PC-9 (cell line): ENCODE data around the gene MLX. TPM values are rescaled to one million over a fixed set of nuclear protein-coding genes. Genes with fewer than 3 reads are reported as not detected.

Experiments
- BruUV-seq: library from RNA; stranded (reverse); fragments of 400-500 nt; replicated peaks from 2 replicates; lab custom pipeline; 2021; lab: Mats Ljungman, UMichigan
- CTCF ChIA-PET: fragments of 300-600 bp; sonication (Branson Sonifier 250); formaldehyde crosslinking; loops from one replicate; lab custom pipeline; 2022; ENCODE audit warnings: antibody characterized with exemption; lab: Charles Lee
- POLR2A ChIA-PET: fragments of 300-600 bp; sonication (Branson Sonifier 250); formaldehyde crosslinking; loops from one replicate; lab custom pipeline; 2022; ENCODE audit warnings: antibody characterized with exemption; ENCODE audit not compliant: unreplicated experiment; lab: Charles Lee
- DNase-seq, 2 experiments: peaks; one replicate each; pipeline versions ENCODE4 v3.0.0 to v3.0.0-alpha.2; 2015 to 2022; ENCODE audit warnings: mixed read lengths in 1 of 2
- H2AFZ ChIP-seq: fragments of 200-600 bp; sonication (generic); 2 replicates; pipeline ENCODE4 v1.8.1; 2017; ENCODE audit warnings: antibody characterized with exemption
- H3F3A ChIP-seq: fragments of 200-600 bp; sonication (generic); 2 replicates; pipeline ENCODE4 v1.8.1; 2017; ENCODE audit warnings: antibody characterized with exemption, mild to moderate bottlenecking, low read depth; ENCODE audit not compliant: insufficient read depth
- H3K27ac ChIP-seq: fragments of 200-600 bp; sonication (generic); 2 replicates; pipeline ENCODE4 v1.6.1; 2016; ENCODE audit warnings: mixed run types
- H3K27me3 ChIP-seq: fragments of 200-600 bp; sonication (generic); 2 replicates; pipeline ENCODE4 v1.6.1; 2016; ENCODE audit warnings: low read depth, mixed run types; ENCODE audit not compliant: insufficient read depth
- H3K36me3 ChIP-seq: fragments of 200-600 bp; sonication (generic); 2 replicates; pipeline ENCODE4 v1.6.1; 2016; ENCODE audit warnings: low read depth, mixed run types
- H3K4me1 ChIP-seq: fragments of 200-600 bp; sonication (generic); replicated peaks from 2 replicates; pipeline ENCODE4 v1.6.1; 2016; ENCODE audit warnings: mixed run types; ENCODE audit not compliant: insufficient read depth
- H3K4me2 ChIP-seq: fragments of 200-600 bp; sonication (generic); 2 replicates; pipeline ENCODE4 v1.6.1; 2017; ENCODE audit warnings: mixed run types
- H3K4me3 ChIP-seq: fragments of 200-600 bp; sonication (generic); 2 replicates; pipeline ENCODE4 v1.6.1; 2016; ENCODE audit warnings: mixed run types
- H3K79me2 ChIP-seq: fragments of 200-600 bp; sonication (generic); 2 replicates; pipeline ENCODE4 v1.6.1; 2017; ENCODE audit warnings: low read depth, mixed run types
- H3K9me2 ChIP-seq: fragments of 200-600 bp; sonication (generic); 2 replicates; pipeline ENCODE4 v1.8.1; 2017; ENCODE audit warnings: mild to moderate bottlenecking; ENCODE audit not compliant: insufficient read depth
- H3K9me3 ChIP-seq: fragments of 200-600 bp; sonication (generic); 2 replicates; pipeline ENCODE4 v1.8.1; 2016; ENCODE audit warnings: low read depth; ENCODE audit not compliant: insufficient read depth
- H4K20me1 ChIP-seq: fragments of 200-600 bp; sonication (generic); 2 replicates; pipeline ENCODE4 v1.8.1; 2017; ENCODE audit not compliant: insufficient read depth
- EZH2 ChIP-seq: fragments of 200-600 bp; sonication (generic); IDR thresholded peaks from 2 replicates; pipeline ENCODE4 v1.8.0; 2017; ENCODE audit warnings: antibody characterized with exemption, low read depth
- intact Hi-C: fragments of 100-400 bp; cut with micrococcal nuclease; formaldehyde crosslinking; loops from one replicate; pipeline ENCODE4 v1.10.0; 2022; ENCODE audit not compliant: unreplicated experiment
- total RNA-seq: library from RNA; stranded (reverse); gene quantifications from 2 replicates; pipeline ENCODE4 v1.2.3, GENCODE V29; 2021
- TF ChIP-seq, protein P1 (sequence below): fragments of 200-600 bp; sonication (generic); conservative IDR thresholded peaks from 2 replicates; pipeline ENCODE4 v1.6.1; 2017; ENCODE audit warnings: mixed run types, antibody characterized with exemption, mild to moderate bottlenecking, moderate library complexity

Gene MLX
- total RNA-seq, 1 experiment from 2014 or later, result 26.0 TPM

DNA sequence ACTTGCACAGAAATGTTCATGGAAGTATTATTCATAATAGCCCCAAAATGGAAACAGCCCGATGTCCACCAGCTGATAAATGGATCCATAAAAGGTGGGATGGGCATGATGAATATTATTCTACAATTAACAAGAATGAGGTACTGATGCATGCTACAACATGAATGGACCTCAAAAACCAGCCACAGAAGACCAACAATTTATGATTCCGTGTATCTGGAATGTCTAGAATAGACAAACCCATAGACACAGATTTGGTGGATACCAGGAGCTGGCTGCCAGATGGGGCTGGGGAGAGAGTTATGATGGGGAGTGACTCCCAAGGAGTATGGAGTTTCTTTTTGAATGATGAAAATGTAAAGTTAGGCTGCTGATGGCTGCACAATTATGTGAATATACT, 41.7 kb upstream of the MLX start:
- ChIA-PET CTCF (no interaction called here), POLR2A (no interaction called here)
- no peak overlapping the region for H3K4me2 ChIP-seq

DNA sequence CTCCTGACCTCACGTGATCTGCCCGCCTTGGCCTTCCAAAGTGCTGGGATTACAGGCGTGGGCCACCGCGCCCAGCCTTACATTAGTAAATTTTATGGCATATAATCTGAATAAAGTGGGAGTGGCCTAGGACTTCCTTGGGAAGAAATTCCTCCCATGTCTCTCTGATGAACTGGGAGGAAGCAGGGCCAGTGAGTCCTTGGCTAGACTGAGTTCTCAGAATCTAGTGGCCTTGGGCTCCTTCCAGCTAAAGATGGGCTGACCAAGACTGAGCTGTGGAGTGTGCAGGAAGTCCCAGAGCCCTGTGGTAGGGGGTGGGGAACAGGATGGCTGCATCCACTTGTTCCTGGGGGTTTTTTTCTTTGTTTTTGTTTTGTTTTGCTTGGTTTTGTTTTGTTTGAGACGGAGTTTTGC, 40.9 kb upstream of the MLX start:
- intact Hi-C loops, result loop anchor here (2.0 kb wide), 1 partner anchor 409 kb away; no protein-coding TSS in a partner anchor
- CTCF ChIA-PET, result interaction anchor here (0.5 kb wide), 1 partner anchor 119 kb away, joined by 5 read pairs; no protein-coding TSS in a partner anchor
- no TSS peak for BruUV-seq
- POLR2A ChIA-PET, result no interaction called here
- H2AFZ ChIP-seq, result no peak overlapping the region
- H3K36me3 ChIP-seq, result no peaks in the 10 kb centered on the region
- peaks cover 24% of the 10 kb centered on the region for H3F3A ChIP-seq
- no peak for DNase-seq
- no peak overlapping the region for H3K27ac ChIP-seq
- no peak overlapping the region for H3K4me2 ChIP-seq
- H4K20me1 ChIP-seq, result no peaks in the 10 kb centered on the region
- no peaks in the 10 kb centered on the region for H3K79me2 ChIP-seq
- no peaks in the 10 kb centered on the region for H3K27me3 ChIP-seq
- no peaks in the 10 kb centered on the region for H3K9me2 ChIP-seq
- no peaks in the 10 kb centered on the region for H3K9me3 ChIP-seq
- H3K4me1 ChIP-seq, result peaks cover 9% of the 10 kb centered on the region
- H3K4me3 ChIP-seq, result no peak overlapping the region
- TF ChIP-seq EZH2, result no peak
- TF ChIP-seq, protein P1, sequence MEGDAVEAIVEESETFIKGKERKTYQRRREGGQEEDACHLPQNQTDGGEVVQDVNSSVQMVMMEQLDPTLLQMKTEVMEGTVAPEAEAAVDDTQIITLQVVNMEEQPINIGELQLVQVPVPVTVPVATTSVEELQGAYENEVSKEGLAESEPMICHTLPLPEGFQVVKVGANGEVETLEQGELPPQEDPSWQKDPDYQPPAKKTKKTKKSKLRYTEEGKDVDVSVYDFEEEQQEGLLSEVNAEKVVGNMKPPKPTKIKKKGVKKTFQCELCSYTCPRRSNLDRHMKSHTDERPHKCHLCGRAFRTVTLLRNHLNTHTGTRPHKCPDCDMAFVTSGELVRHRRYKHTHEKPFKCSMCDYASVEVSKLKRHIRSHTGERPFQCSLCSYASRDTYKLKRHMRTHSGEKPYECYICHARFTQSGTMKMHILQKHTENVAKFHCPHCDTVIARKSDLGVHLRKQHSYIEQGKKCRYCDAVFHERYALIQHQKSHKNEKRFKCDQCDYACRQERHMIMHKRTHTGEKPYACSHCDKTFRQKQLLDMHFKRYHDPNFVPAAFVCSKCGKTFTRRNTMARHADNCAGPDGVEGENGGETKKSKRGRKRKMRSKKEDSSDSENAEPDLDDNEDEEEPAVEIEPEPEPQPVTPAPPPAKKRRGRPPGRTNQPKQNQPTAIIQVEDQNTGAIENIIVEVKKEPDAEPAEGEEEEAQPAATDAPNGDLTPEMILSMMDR, result no peak

More for the DNA sequence above, 41.7 kb upstream of the MLX start:
- Histone ChIP-seq H3K79me2 (no peaks in the 10 kb centered on the region), H3K4me1 (peaks cover 18% of the 10 kb centered on the region), H3K36me3 (no peaks in the 10 kb centered on the region), H3K27me3 (no peaks in the 10 kb centered on the region), H3K4me3 (no peak overlapping the region), H4K20me1 (no peaks in the 10 kb centered on the region), H3K9me3 (no peaks in the 10 kb centered on the region), H2AFZ (no peak overlapping the region), H3K9me2 (no peaks in the 10 kb centered on the region), H3K27ac (no peak overlapping the region), H3F3A (peaks cover 24% of the 10 kb centered on the region)
- DNase-seq, result no peak
- intact Hi-C loops, result no loop called here
- no TSS peak for BruUV-seq
- TF ChIP-seq, protein P1, result no peak
- no peak for TF ChIP-seq EZH2

DNA sequence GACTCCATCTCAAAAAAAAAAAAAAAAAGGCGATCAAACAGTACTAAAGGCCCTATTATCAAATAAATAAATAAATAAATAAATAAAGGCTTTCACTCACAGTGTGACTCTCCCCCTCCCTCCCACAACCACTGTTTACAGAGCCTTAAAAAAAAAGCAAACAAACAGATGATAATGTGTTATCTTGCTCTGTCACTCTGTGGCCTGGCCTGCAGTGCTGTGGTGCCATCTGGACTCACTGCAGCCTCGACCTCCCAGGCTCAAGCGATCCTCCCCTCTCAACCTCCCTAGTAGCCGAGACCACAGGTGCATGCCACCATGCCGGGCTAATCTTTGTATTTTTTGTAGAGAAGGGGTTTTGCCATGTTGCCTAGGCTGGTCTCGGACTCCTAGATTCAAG, 39.0 kb upstream of the MLX start:
- POLR2A ChIA-PET, result interaction anchor here (0.6 to 1.0 kb wide), 2 partner anchors 9 to 20 kb away, joined by 4 to 7 read pairs; no protein-coding TSS in a partner anchor
- H3F3A ChIP-seq, result peaks cover 31% of the 10 kb centered on the region
- no peaks in the 10 kb centered on the region for H3K79me2 ChIP-seq
- H3K4me1 ChIP-seq, result peaks cover 9% of the 10 kb centered on the region
- intact Hi-C loops, result loop anchor here (1.0 to 2.0 kb wide), 3 partner anchors 9 to 411 kb away; no protein-coding TSS in a partner anchor
- H3K9me2 ChIP-seq, result no peaks in the 10 kb centered on the region
- no peaks in the 10 kb centered on the region for H3K27me3 ChIP-seq
- BruUV-seq, result no TSS peak
- no peaks in the 10 kb centered on the region for H3K36me3 ChIP-seq
- no peaks in the 10 kb centered on the region for H4K20me1 ChIP-seq
- DNase-seq, result no peak
- CTCF ChIA-PET, result interaction anchor here (0.6 to 1.1 kb wide), 9 partner anchors 10 to 410 kb away, joined by 3 to 18 read pairs (median 3); partner anchors contain the start of gene STAT3
- no peak for TF ChIP-seq EZH2
- TF ChIP-seq, protein P1, result no peak
- H3K27ac ChIP-seq, result no peak overlapping the region
- H3K4me3 ChIP-seq, result no peak overlapping the region
- no peak overlapping the region for H3K4me2 ChIP-seq
- no peaks in the 10 kb centered on the region for H3K9me3 ChIP-seq
- no peak overlapping the region for H2AFZ ChIP-seq
